H1 (cell line): Measurements from ENCODE around the gene SELENOK. TPM values are rescaled to one million over a fixed set of nuclear protein-coding genes. Genes with fewer than 3 reads are reported as not detected.

Source experiments
- ATF3 ChIP-seq: IDR thresholded peaks from 2 replicates; pipeline ENCODE4 v1.6.1; 2011; ENCODE audit warnings: low read depth, mild to moderate bottlenecking, low read length; ENCODE audit not compliant: insufficient read depth
- BACH1 ChIP-seq: IDR thresholded peaks from 2 replicates; pipeline ENCODE4 v1.6.1; 2012; ENCODE audit warnings: low read length, improper control_type of control experiment
- BRCA1 ChIP-seq: IDR thresholded peaks from 2 replicates; pipeline ENCODE4 v1.6.1; 2012; ENCODE audit warnings: low read depth, low read length, improper control_type of control experiment
- CHD1 ChIP-seq: IDR thresholded peaks from 2 replicates; pipeline ENCODE4 v1.6.1; 2012; ENCODE audit warnings: low read depth, low read length, improper control_type of control experiment
- CHD7 ChIP-seq: fragments of 300-600 bp; sonication (generic); IDR thresholded peaks from 2 replicates; pipeline ENCODE4 v1.7.1; 2012; ENCODE audit warnings: low read length, moderate library complexity, mild to moderate bottlenecking, inconsistent platforms; ENCODE audit not compliant: insufficient replicate concordance
- POLR2A ChIP-seq, 2 experiments: IDR thresholded peaks; 1 replicate in 1 of 2; 2 replicates in 1 of 2; pipeline ENCODE4 v1.6.1; 2011; ENCODE audit warnings: low read depth in 2 of 2, low read length in 2 of 2, mild to moderate bottlenecking in 2 of 2; ENCODE audit errors: control extremely low read depth in 1 of 2
- POU5F1 ChIP-seq: IDR thresholded peaks from 2 replicates; pipeline ENCODE4 v1.6.1; 2011; ENCODE audit warnings: low read depth, mild to moderate bottlenecking, low read length, moderate library complexity
- SAP30 ChIP-seq: fragments of 300-600 bp; sonication (generic); IDR thresholded peaks from 2 replicates; pipeline ENCODE4 v1.7.1; 2012; ENCODE audit warnings: low read length, moderate library complexity, mild to moderate bottlenecking, inconsistent platforms; ENCODE audit not compliant: insufficient read depth, insufficient replicate concordance
- SIX5 ChIP-seq: IDR thresholded peaks from 2 replicates; pipeline ENCODE4 v1.6.1; 2011; ENCODE audit warnings: mild to moderate bottlenecking, low read depth, low read length
- polyA plus RNA-seq, 7 experiments: library from polyadenylated mRNA; depleted of rRNA in 3 of 7; stranded (reverse) in 5 of 7; unstranded in 2 of 7; fragments of >200 nt in 5 of 7; fragments of 200-250 nt in 2 of 7; gene quantifications; 1 replicate in 5 of 7; 2 replicates in 1 of 7; 4 replicates in 1 of 7; pipeline versions ENCODE4 v1.2.1 to v1.2.3, GENCODE V29; 2011 to 2013; ENCODE audit warnings: missing spikeins in 2 of 7, mixed read lengths in 2 of 7
- total RNA-seq: library from RNA; stranded (reverse); fragmentation: NEBNext Ultra II Directional; extraction: Animal tissue kit (Norgen Biotek cat#: 25700); gene quantifications from 2 replicates; pipeline ENCODE4 v1.2.1, GENCODE V29; 2021

SELENOK gene
- total and polyA plus RNA-seq, 2 of the 8 experiments (the other 6 are each of a cell fraction or from before 2014, with no cell fraction given) = 26.9 to 40.2 TPM

DNA sequence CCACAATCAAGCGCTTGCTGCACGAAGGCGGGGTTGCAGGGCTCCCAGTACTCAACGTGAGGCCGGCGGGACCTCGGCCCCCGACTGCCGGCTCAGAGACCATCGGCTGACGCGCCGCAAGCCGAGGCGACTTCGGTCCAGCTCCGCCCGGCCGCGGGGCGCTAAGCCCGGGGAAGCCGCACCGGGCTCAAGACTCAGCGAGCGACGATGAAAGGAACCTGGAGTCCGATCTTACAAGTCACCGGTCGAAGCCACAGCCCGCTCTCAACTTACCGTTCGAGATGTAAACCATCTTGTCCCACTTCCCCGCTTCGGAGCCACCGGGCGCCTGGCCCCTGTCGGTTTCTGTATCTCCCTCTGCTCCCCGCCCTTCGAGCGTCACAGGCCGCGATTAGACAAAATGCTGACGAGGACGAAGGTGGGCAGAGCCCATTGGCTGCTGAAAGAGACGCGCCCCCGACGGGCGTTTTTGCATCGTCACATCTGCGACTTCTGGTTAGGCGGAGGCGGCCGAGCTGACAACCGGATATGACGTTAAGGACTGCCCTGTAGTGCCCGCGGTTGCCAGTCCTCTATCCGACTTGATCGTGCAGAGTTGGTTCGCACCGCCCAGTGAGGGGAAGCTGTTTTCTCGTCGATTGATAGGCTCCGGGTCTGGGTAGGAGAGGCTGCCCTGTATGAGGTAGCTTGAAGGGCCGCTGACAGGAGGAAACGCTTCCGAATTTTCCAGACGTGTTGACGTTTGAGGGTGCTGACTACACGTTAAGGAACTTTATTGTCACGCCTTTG lies at the start of gene SELENOK (continued):
- TF ChIP-seq CHD7 = no peak
- TF ChIP-seq ATF3 = 0 out of 2 replicates have a peak, but pooled peaks have one; percentile 16
- no peak for TF ChIP-seq SAP30
- no peak for TF ChIP-seq SIX5
- TF ChIP-seq POLR2A (IDR thresholded peaks at IDR 0.05; ENCODE audit: control extremely low read depth in 1 of 2, low read depth in 2 of 2, low read length in 2 of 2) = peak; percentile 63 to 97
- TF ChIP-seq POU5F1 = no peak
- no peak; the same call in 1 of the 2 replicates for TF ChIP-seq CHD1
- TF ChIP-seq BRCA1 = no peak
- peak; percentile 58 for TF ChIP-seq BACH1
